IMR-90 (cell line): ENCODE measurements around the gene SSH2. TPM values are rescaled to one million over a fixed set of nuclear protein-coding genes. Genes with fewer than 3 reads are reported as not detected.

Experiments
- ATAC-seq: fragments of 200-7000 bp; cut with Tn5 transposase; 2 replicates; pipeline ENCODE4 v1.9.1; 2020; ENCODE audit warnings: low read depth, mild to moderate bottlenecking, moderate library complexity
- BruUV-seq: library from RNA; stranded (reverse); fragments of 400-500 nt; replicated peaks from 2 replicates; lab custom pipeline; 2021; lab: Mats Ljungman, UMichigan
- CTCF ChIA-PET: fragments of 300-600 bp; formaldehyde crosslinking; extraction: SDS; loops from one replicate; lab custom pipeline; 2021; ENCODE audit warnings: antibody characterized with exemption; lab: Yijun Ruan, JAX
- POLR2A ChIA-PET: fragments of 300-600 bp; sonication (Branson Sonifier 250); formaldehyde crosslinking; loops from one replicate; lab custom pipeline; 2022; ENCODE audit warnings: antibody characterized with exemption; ENCODE audit not compliant: unreplicated experiment; lab: Charles Lee
- DNase-seq: peaks from one replicate; pipeline ENCODE4 v3.0.0; 2013
- H2AFZ ChIP-seq: replicated peaks from 2 replicates; pipeline ENCODE3; 2013; ENCODE audit warnings: low read length, mild to moderate bottlenecking; ENCODE audit not compliant: poor library complexity
- H2AK5ac ChIP-seq: 2 replicates; pipeline ENCODE4 v1.6.1; 2013; ENCODE audit warnings: low read depth, low read length, inconsistent platforms
- H2AK9ac ChIP-seq: replicated peaks from 2 replicates; pipeline ENCODE3; 2013; ENCODE audit warnings: mild to moderate bottlenecking, low read depth, low read length, moderate library complexity; ENCODE audit not compliant: poor library complexity
- H2BK120ac ChIP-seq: 2 replicates; pipeline ENCODE4 v1.6.1; 2013; ENCODE audit warnings: low read depth, low read length, inconsistent platforms
- H2BK15ac ChIP-seq: 3 replicates; pipeline ENCODE4 v1.6.1; 2013; ENCODE audit warnings: low read depth, low read length, inconsistent platforms
- H2BK20ac ChIP-seq: 2 replicates; pipeline ENCODE4 v1.6.1; 2013; ENCODE audit warnings: low read depth, mild to moderate bottlenecking, inconsistent platforms, low read length, moderate library complexity
- H2BK5ac ChIP-seq: 2 replicates; pipeline ENCODE4 v1.6.1; 2013; ENCODE audit warnings: mild to moderate bottlenecking, low read depth, low read length, inconsistent platforms; ENCODE audit not compliant: poor library complexity, severe bottlenecking
- H3K14ac ChIP-seq: replicated peaks from 2 replicates; pipeline ENCODE4 v1.6.1; 2013; ENCODE audit warnings: low read depth, low read length, inconsistent platforms
- H3K18ac ChIP-seq: 2 replicates; pipeline ENCODE4 v1.6.1; 2013; ENCODE audit warnings: low read depth, low read length, control low read depth
- H3K23ac ChIP-seq: 2 replicates; pipeline ENCODE4 v1.6.1; 2013; ENCODE audit warnings: low read depth, low read length, inconsistent platforms
- H3K27ac ChIP-seq: 2 replicates; pipeline ENCODE4 v1.5.1; 2013; ENCODE audit warnings: mild to moderate bottlenecking, control low read depth, low read length; ENCODE audit not compliant: insufficient read depth
- H3K27me3 ChIP-seq: 2 replicates; pipeline ENCODE4 v1.6.1; 2013; ENCODE audit warnings: low read length; ENCODE audit not compliant: control insufficient read depth, insufficient read depth
- H3K36me3 ChIP-seq: 2 replicates; pipeline ENCODE4 v1.6.1; 2013; ENCODE audit warnings: low read length, mixed read lengths; ENCODE audit not compliant: control insufficient read depth, insufficient read depth
- H3K4ac ChIP-seq: 2 replicates; pipeline ENCODE4 v1.6.1; 2013; ENCODE audit warnings: low read depth, low read length, inconsistent platforms
- H3K4me1 ChIP-seq: 2 replicates; pipeline ENCODE4 v1.6.1; 2013; ENCODE audit warnings: low read length, mixed read lengths; ENCODE audit not compliant: control insufficient read depth, insufficient read depth
- H3K4me2 ChIP-seq: 2 replicates; pipeline ENCODE4 v1.6.1; 2013; ENCODE audit warnings: low read depth, mild to moderate bottlenecking, control low read depth, low read length, moderate library complexity
- H3K4me3 ChIP-seq: 2 replicates; pipeline ENCODE4 v1.5.1; 2013; ENCODE audit warnings: low read depth, mild to moderate bottlenecking, control low read depth, low read length, moderate library complexity; ENCODE audit not compliant: insufficient read depth
- H3K56ac ChIP-seq: 2 replicates; pipeline ENCODE4 v1.6.1; 2013; ENCODE audit warnings: low read length, inconsistent platforms; ENCODE audit not compliant: insufficient read depth; ENCODE audit errors: extremely low read depth
- H3K79me1 ChIP-seq, 2 experiments: 2 replicates each; pipeline ENCODE4 v1.6.1; 2013; ENCODE audit warnings: low read length in 2 of 2, inconsistent platforms in 1 of 2, low read depth in 1 of 2
- H3K9ac ChIP-seq: 2 replicates; pipeline ENCODE4 v1.6.1; 2013; ENCODE audit warnings: low read depth, low read length, control low read depth
- H3K9me1 ChIP-seq: 2 replicates; pipeline ENCODE4 v1.6.1; 2013; ENCODE audit warnings: low read length, inconsistent platforms; ENCODE audit not compliant: insufficient read depth
- H3K9me3 ChIP-seq: 2 replicates; pipeline ENCODE4 v1.6.1; 2013; ENCODE audit warnings: low read length; ENCODE audit not compliant: control insufficient read depth, insufficient read depth
- H4K20me1 ChIP-seq: 2 replicates; pipeline ENCODE4 v1.6.1; 2013; ENCODE audit warnings: low read length, inconsistent platforms; ENCODE audit not compliant: insufficient read depth
- H4K5ac ChIP-seq: 2 replicates; pipeline ENCODE4 v1.6.1; 2013; ENCODE audit warnings: mild to moderate bottlenecking, low read depth, low read length, control low read depth
- H4K8ac ChIP-seq, 2 experiments: 2 replicates each; pipeline ENCODE4 v1.6.1; 2013; ENCODE audit warnings: low read depth in 2 of 2, low read length in 2 of 2, control low read depth in 1 of 2, inconsistent platforms in 1 of 2
- H4K91ac ChIP-seq: 2 replicates; pipeline ENCODE4 v1.6.1; 2013; ENCODE audit warnings: low read depth, low read length, inconsistent platforms; ENCODE audit not compliant: insufficient read depth
- CEBPB ChIP-seq: IDR thresholded peaks from 2 replicates; pipeline ENCODE4 v1.6.1; 2012; ENCODE audit warnings: low read depth, low read length, improper control_type of control experiment
- USF2 ChIP-seq: fragments of 150-350 bp; IDR thresholded peaks from 2 replicates; pipeline ENCODE4 v1.6.1; 2017; ENCODE audit warnings: mild to moderate bottlenecking, antibody characterized with exemption, low read length, low read depth
- WGBS, 2 experiments: methylation state at CpG; one replicate each; pipeline versions ENCODE4 v1.1.5 to v1.1.7; 2013; ENCODE audit warnings: missing lambda C conversion rate in 2 of 2; ENCODE audit not compliant: insufficient read length in 1 of 2; ENCODE audit errors: extremely low coverage in 2 of 2; 5-methylcytosine and 5-hydroxymethylcytosine counted together
- dilution Hi-C: fragments of 300-500 bp; cut with HindIII; formaldehyde crosslinking; loops from one replicate; pipeline ENCODE4 v1.14.3; 2018; ENCODE audit warnings: low sequenced_read_pairs; ENCODE audit not compliant: unreplicated experiment
- in situ Hi-C: fragments of 300-500 bp; cut with MboI; formaldehyde crosslinking; loops from 3 replicates; pipeline ENCODE4 v1.14.3; 2019; ENCODE audit warnings: low sequenced_read_pairs, inconsistent platforms, mixed read lengths
- intact Hi-C: fragments of 100-400 bp; cut with micrococcal nuclease; formaldehyde crosslinking; loops from 2 replicates; pipeline ENCODE4 v1.10.0; 2022
- polyA plus RNA-seq, 3 experiments: library from polyadenylated mRNA; depleted of rRNA; stranded (reverse); fragments of >200 nt; gene quantifications; 2 replicates each; pipeline ENCODE4 v1.2.3, GENCODE V29; 2012; ENCODE audit warnings: low replicate concordance in 1 of 3
- total RNA-seq: library from RNA; depleted of rRNA; stranded (reverse); fragments of >200 nt; gene quantifications from 2 replicates; pipeline ENCODE4 v1.2.3, GENCODE V29; 2012

The SSH2 gene
- total and polyA plus RNA-seq, 2 of the 4 experiments (the other 2 are of a cell fraction): 9.3 TPM

GRCh38 chr17:29595107-29595942 is 334.7 kb downstream of the SSH2 start:
- DNase-seq: peak; percentile 49
- Histone ChIP-seq H4K5ac (no peak overlapping the region), H4K8ac (no peak overlapping the region), H3K4me2 (no peak overlapping the region), H2BK120ac (no peak overlapping the region), H3K4me1 (peaks cover 24% of the 10 kb centered on the region), H3K23ac (no peak overlapping the region), H3K14ac (no peak overlapping the region), H2BK15ac (no peak overlapping the region), H2AK9ac (no peak overlapping the region), H3K27ac (no peak overlapping the region), H3K27me3 (peaks cover 2% of the 10 kb centered on the region; the same call in 1 of the 2 replicates), H3K9me1 (no peaks in the 10 kb centered on the region), H2AK5ac (no peak overlapping the region), H2AFZ (no peak overlapping the region), H4K91ac (no peak overlapping the region), H2BK20ac (no peak overlapping the region), H3K4ac (no peak overlapping the region), H3K4me3 (no peak overlapping the region), H3K36me3 (no peaks in the 10 kb centered on the region), H3K18ac (no peak overlapping the region), H4K20me1 (peaks cover 36% of the 10 kb centered on the region), H3K9ac (no peak overlapping the region), H3K56ac (no peak overlapping the region), H3K9me3 (no peaks in the 10 kb centered on the region), H2BK5ac (no peak overlapping the region), H3K79me1 (peaks cover 0 to 16% of the 10 kb centered on the region in 2 experiments)
- WGBS, 2 experiments: 40% methylated on average over 1 of the region's 7 CpGs; no CpG with 5 or more reads in 1 of the 2 experiments
- ATAC-seq: no peak
- ChIA-PET CTCF (interaction anchor here (1.2 kb wide), 1 partner anchor 22 kb away, joined by 3 read pairs; no protein-coding TSS in a partner anchor), POLR2A (interaction anchor here (0.6 kb wide), 1 partner anchor 639 kb away, joined by 3 read pairs; no protein-coding TSS in a partner anchor)
- in situ Hi-C loops: no loop called here
- intact Hi-C loops: no loop called here
- dilution Hi-C loops: no loop called here
- TF ChIP-seq CEBPB (no peak), USF2 (no peak)
- no TSS peak for BruUV-seq
